RWPE2 (cell line): ENCODE measurements around the gene HTR6.
"Not testable (repeated sequence)": the region's sequence is repeated elsewhere in the genome, so short reads cannot be mapped to it uniquely, and the experiment has no call there.

ENCODE experiments used
- ATAC-seq: fragments of 200-7000 bp; cut with Tn5 transposase; 3 replicates; pipeline ENCODE4 v1.9.1; 2021; ENCODE audit warnings: low read depth
- DNase-seq: peaks from one replicate; pipeline ENCODE4 v3.0.0-alpha.2; 2020; ENCODE audit warnings: low spot score
- H3K27ac ChIP-seq: fragments of 450-650 bp; 2 replicates; pipeline ENCODE4 v1.5.1; 2017; ENCODE audit warnings: mild to moderate bottlenecking; ENCODE audit not compliant: poor library complexity, severe bottlenecking
- H3K27me3 ChIP-seq: fragments of 250-450 bp; sonication (Bioruptor Pico); 2 replicates; pipeline ENCODE4 v1.5.1; 2021; ENCODE audit warnings: mild to moderate bottlenecking, moderate library complexity; ENCODE audit not compliant: insufficient read depth, poor library complexity, severe bottlenecking
- H3K36me3 ChIP-seq: fragments of 250-450 bp; sonication (Bioruptor Pico); 2 replicates; pipeline ENCODE4 v1.5.1; 2020; ENCODE audit warnings: low read depth, mild to moderate bottlenecking, moderate library complexity
- H3K4me1 ChIP-seq: fragments of 250-450 bp; sonication (Bioruptor Pico); 2 replicates; pipeline ENCODE4 v1.5.1; 2021; ENCODE audit warnings: mild to moderate bottlenecking, moderate library complexity; ENCODE audit not compliant: insufficient read depth, poor library complexity, severe bottlenecking
- H3K4me3 ChIP-seq: fragments of 250-450 bp; sonication (Bioruptor Pico); 2 replicates; pipeline ENCODE4 v1.5.1; 2021; ENCODE audit warnings: mild to moderate bottlenecking, moderate library complexity; ENCODE audit not compliant: severe bottlenecking
- H3K9me3 ChIP-seq: fragments of 250-450 bp; sonication (Bioruptor Pico); 2 replicates; pipeline ENCODE4 v1.5.1; 2021; ENCODE audit warnings: mild to moderate bottlenecking, moderate library complexity; ENCODE audit not compliant: severe bottlenecking
- TF ChIP-seq, protein P1 (sequence below): fragments of 450-650 bp; IDR thresholded peaks from one replicate; pipeline ENCODE4 v1.5.1; 2017; ENCODE audit warnings: mild to moderate bottlenecking, moderate library complexity; ENCODE audit not compliant: poor library complexity, severe bottlenecking

HTR6 gene

DNA sequence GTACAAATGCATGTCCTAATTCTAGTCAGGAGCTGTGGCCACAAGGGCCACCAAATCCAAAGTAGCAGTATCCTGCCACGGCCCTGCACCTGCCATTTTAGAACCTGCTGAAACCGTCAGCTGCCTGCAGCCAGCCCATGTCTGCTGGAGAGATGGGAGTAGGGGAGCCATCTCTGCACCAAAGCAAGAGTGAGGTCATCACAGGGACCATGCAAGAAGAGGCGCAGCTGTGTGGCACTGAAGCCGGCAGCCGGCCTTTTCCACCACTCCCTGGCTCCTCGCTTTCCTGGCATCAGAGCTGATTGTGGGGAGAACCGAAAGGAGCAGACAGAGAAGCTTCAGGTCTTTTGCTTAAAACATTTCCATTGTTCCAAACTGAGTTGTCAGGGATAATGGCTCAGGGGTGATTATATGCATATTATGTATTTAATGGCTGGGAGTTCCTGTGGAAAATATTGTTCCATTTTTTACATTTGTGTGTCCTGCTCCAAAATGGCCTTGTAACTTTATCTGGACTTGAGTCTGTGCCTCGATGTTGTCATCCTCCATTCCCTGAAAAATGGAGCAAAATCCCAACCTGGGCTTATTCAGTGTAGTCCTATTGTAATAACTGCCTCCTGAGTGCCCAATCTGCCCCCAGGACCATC, 39.3 kb upstream of the HTR6 start:
- H3K4me3 ChIP-seq: no peak overlapping the region
- H3K4me1 ChIP-seq: peaks cover 5% of the 10 kb centered on the region
- DNase-seq: no peak
- peaks cover 58% of the 10 kb centered on the region for H3K36me3 ChIP-seq
- H3K9me3 ChIP-seq: no peaks in the 10 kb centered on the region
- no peak overlapping the region for H3K27ac ChIP-seq
- no peaks in the 10 kb centered on the region for H3K27me3 ChIP-seq
- TF ChIP-seq, protein P1, sequence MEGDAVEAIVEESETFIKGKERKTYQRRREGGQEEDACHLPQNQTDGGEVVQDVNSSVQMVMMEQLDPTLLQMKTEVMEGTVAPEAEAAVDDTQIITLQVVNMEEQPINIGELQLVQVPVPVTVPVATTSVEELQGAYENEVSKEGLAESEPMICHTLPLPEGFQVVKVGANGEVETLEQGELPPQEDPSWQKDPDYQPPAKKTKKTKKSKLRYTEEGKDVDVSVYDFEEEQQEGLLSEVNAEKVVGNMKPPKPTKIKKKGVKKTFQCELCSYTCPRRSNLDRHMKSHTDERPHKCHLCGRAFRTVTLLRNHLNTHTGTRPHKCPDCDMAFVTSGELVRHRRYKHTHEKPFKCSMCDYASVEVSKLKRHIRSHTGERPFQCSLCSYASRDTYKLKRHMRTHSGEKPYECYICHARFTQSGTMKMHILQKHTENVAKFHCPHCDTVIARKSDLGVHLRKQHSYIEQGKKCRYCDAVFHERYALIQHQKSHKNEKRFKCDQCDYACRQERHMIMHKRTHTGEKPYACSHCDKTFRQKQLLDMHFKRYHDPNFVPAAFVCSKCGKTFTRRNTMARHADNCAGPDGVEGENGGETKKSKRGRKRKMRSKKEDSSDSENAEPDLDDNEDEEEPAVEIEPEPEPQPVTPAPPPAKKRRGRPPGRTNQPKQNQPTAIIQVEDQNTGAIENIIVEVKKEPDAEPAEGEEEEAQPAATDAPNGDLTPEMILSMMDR: no peak
- ATAC-seq: no peak

DNA sequence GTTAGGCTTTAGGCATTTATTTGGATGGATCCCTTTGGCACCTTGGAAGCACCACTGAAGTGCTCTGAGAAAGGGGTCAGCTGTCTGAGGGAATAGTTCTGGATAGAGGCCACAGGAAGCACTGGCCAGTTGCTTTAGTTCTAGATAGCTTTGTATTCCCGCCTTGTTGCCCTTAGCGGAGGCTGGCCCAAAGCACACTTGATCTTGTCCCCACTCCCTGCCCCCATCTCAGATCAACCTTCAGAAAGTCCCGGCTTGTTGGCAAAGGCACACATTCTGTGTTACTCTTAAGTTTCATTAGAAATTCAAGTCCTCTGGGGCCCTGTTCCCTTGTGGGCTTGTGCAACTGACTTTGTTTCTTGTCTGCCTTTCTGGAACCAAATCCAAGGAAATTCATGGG, 35.8 kb upstream of the HTR6 start:
- Histone ChIP-seq H3K36me3 (peaks cover 37% of the 10 kb centered on the region), H3K4me3 (no peak overlapping the region), H3K27me3 (no peaks in the 10 kb centered on the region), H3K9me3 (no peaks in the 10 kb centered on the region), H3K4me1 (no peaks in the 10 kb centered on the region), H3K27ac (no peak overlapping the region)
- DNase-seq (no peak), ATAC-seq (no peak)
- TF ChIP-seq, protein P1: no peak

DNA sequence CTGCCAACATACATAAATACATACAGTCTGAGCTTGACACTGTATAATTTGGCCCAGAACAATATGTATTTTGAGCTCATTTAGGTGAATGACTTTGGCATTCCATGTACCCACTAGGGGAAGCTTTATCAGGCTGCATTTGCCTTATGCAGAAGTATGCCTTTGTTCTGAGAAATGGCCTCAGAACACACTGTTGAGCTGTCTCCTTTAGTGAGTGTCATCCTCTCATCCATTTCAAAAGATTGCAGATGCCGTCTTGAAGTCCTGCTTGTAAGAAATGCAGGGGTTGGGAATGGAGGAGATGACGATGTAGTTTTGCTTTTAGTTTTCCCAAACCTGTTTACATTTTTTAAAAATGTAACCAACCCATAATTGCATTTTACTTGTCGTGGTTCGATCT, 35.3 kb upstream of the HTR6 start:
- H3K4me3 ChIP-seq: no peak overlapping the region
- DNase-seq: no peak
- no peaks in the 10 kb centered on the region for H3K9me3 ChIP-seq
- TF ChIP-seq, protein P1: no peak
- no peak for ATAC-seq
- no peaks in the 10 kb centered on the region for H3K27me3 ChIP-seq
- no peak overlapping the region for H3K27ac ChIP-seq
- peaks cover 32% of the 10 kb centered on the region for H3K36me3 ChIP-seq
- H3K4me1 ChIP-seq: no peaks in the 10 kb centered on the region

DNA sequence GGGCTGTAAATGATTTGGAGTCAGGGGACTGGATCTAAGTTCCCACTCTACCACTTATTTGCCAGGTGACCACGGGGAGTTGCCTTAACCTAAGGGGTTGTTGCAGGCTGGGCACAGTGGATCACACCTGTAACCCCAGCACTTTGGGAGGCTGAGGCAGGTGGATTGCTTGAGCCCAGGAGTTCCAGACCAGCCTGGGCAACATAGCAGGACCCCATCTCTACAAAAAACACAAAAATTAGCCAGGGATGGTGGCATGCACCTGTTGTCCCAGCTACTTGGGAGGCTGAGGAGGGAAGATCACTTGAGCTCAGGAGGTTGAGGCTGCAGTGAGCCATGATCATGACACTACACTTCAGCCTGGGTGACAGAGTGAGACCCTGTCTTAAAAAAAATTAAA, 34.5 kb upstream of the HTR6 start:
- H3K27ac ChIP-seq, DNase-seq, H3K4me1 ChIP-seq, ATAC-seq, H3K9me3 ChIP-seq, H3K27me3 ChIP-seq, H3K4me3 ChIP-seq: not testable (repeated sequence)
- peaks cover 24% of the 10 kb centered on the region for H3K36me3 ChIP-seq

DNA sequence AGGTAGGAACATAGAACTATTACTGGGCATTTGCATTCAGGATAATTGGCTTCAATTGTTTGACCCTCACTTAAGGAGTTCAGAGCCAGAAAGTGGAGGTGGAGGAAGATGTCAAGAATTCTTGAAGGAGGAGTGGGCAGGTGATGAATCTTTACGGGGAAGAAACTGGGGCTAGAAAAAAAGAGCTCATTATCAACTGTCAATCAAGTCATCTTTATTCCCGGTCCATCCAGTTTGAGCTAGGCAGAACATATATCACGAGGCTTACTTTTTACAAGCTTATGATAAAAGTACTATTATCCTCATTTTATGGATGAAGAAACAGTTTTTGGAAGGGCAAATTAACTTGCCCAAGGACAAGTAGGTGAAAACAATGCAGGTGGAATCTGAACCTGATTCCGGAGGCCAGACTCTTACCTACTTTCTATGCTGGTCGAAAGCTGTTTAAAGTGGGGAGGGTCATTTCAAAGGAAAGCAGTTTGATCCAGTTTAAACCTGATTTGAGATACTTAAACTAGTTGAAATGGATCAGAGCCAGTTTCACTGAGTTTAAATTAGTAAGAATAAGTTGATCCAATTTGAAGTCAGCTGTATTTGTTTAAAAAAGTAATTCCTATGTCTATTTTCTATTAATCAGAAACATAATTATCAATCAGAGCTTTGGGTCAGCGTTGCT, 33.8 kb upstream of the HTR6 start:
- ATAC-seq (no peak), DNase-seq (no peak)

More for the DNA sequence above, 33.8 kb upstream of the HTR6 start:
- H3K36me3 ChIP-seq: peaks cover 17% of the 10 kb centered on the region
- no peak overlapping the region for H3K27ac ChIP-seq
- H3K27me3 ChIP-seq: no peaks in the 10 kb centered on the region
- TF ChIP-seq, protein P1: no peak
- H3K9me3 ChIP-seq: no peaks in the 10 kb centered on the region
- no peak overlapping the region for H3K4me3 ChIP-seq
- H3K4me1 ChIP-seq: no peaks in the 10 kb centered on the region
